GM12878 (cell line): ENCODE measurements around the gene CAMK2B.

Experiments used
- CBX3 ChIP-seq: fragments of 200-600 bp; sonication (generic); IDR thresholded peaks from 2 replicates; pipeline ENCODE4 v1.6.1; 2016; ENCODE audit warnings: low read depth, borderline replicate concordance
- CTCF ChIP-seq, 3 experiments: IDR thresholded peaks in 2 of 3; conservative IDR thresholded peaks in 1 of 3; 2 replicates each; pipeline ENCODE4 v1.5.1; 2011; ENCODE audit warnings: low read depth in 3 of 3, low read length in 3 of 3, mild to moderate bottlenecking in 3 of 3, control low read depth in 2 of 3, moderate library complexity in 2 of 3, inconsistent platforms in 1 of 3, mixed read lengths in 1 of 3; ENCODE audit not compliant: control insufficient read depth in 2 of 3, insufficient read depth in 1 of 3; ENCODE audit errors: extremely low read depth in 1 of 3
- EZH2 ChIP-seq: IDR thresholded peaks from 2 replicates; pipeline ENCODE4 v1.6.1; 2012; ENCODE audit warnings: low read depth, mild to moderate bottlenecking, control low read depth, inconsistent platforms, low read length, borderline replicate concordance; ENCODE audit not compliant: control insufficient read depth
- FOXK2 ChIP-seq: fragments of 450-650 bp; IDR thresholded peaks from 2 replicates; pipeline ENCODE4 v1.6.1; 2017; ENCODE audit warnings: mild to moderate bottlenecking, moderate library complexity

DNA sequence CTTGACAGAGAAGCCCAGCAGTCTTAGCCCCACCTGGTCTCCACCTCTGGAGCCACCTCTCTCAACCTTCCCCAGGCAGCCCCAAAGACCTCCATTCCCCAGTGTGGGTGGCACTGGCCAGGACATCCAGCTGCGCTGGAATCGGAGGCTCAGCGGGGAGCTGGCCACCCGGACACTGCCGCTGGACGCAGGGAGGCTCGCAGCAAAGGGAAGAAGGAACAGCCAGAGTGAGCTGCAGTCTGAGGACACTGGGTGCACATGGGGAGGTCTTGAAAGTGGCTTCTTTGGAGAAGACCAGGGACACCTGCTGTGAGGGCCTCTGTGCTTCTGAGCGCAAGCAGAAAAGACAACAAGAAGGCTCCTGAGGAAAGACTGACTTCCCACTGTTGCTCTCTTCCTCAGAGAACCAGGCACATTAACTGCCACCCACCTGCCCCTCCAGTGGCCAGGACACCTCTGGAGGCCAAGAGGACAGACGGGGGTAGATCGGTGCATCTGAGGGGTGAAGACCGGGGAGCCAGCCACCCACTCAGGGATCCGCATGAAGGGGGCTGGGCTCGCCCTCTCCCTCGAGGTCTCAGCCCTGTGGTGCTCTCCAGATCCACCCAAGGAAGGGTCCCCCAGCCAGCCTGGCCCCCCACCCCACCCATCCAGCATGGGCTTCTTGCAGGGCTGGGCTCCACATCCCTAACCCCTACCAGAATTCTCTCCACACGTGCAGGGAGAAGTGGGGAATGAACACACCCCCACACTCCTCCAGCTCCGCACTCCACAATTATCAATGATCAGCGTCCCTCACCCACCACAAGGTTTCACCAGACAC lies 1.8 kb downstream of the CAMK2B start:
- TF ChIP-seq CBX3 (no peak), CTCF (IDR thresholded peaks at IDR 0.05 in 2 of 3, conservative IDR thresholded peaks at IDR 0.05 in 1 of 3; ENCODE audit: control insufficient read depth in 2 of 3, extremely low read depth in 1 of 3, insufficient read depth in 1 of 3, low read depth in 3 of 3, low read length in 3 of 3) (no peak), FOXK2 (no peak), EZH2 (no peak)
